ENCODE measurements around the gene WDFY4.

WDFY4 gene

DNA sequence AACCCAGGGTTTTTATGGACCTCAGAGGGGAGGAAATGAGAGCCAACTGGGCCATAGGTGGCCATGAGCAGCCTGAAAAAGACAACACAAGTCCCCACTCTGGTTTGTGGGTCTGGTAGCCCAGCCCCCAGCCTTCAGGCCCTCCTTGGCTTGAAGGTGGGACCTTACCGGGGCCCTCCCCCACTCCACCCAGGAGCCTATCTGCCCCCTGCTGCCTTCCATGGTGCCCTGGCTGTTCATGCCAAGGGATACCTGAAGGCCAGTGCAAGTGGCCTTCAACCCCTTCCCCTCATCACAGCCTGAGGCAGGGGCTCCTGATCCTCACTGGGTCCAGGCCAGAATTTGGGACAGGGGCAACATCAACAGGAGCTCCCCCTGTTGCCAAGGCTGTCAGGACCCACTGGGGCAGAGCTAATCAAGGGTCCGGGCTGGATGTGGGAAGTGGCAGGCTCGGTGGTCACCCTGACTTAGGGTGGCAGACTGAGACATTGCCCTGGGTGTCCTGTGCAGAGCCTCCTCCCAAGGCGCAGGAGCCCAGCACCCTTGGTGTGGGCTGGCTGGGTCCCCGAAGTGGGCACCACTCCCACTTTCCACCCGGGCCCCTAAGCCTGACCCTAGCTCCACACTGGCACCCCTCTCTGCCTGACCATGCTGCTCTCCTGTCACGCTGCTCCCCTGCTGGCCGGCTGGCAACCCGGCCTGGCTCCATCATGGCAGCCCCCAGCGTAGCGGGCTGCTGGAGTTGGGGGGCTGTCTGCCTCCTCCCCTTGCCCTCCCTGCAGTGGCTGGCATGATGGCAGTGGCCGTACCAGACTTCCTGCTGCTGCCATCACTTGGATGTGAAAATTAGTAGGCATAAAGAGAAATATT lies 6.4 kb downstream of the WDFY4 start:
- no peak for DNase-seq

DNA sequence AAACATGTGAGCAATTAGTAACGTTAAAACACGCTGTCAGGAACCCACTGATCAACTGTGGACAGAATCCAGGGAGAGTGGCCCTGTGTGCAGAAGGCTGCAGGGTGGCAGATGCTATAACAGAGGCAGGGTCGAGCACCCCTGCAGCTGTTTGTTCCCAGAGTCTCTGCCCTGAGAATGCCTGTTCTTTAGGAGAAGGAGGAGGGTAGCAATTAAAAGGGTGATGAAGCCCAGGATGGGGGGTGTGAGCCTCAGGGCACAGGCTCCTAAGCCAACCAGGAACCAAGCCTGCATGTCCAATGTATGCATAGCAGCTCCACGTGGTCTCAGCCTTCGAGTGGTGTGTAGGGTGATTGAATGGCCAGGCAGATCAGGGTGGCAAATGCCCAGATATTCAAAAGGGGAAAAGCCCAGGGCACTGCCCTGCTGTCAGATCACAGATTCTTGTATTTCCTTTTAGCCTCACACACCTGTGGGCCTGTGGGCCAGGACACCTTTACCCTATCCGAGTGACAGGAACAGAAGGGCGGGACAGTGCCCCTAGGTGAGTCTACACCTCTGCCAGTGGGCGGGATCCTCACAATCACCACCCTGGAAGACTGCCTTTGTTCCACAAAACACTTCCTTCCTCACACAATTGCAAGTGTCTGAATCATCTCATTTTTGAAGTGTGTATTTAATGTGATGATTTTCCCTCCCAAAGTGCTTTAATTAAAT lies 7.3 kb downstream of the WDFY4 start:
- DNase-seq, result no peak

DNA sequence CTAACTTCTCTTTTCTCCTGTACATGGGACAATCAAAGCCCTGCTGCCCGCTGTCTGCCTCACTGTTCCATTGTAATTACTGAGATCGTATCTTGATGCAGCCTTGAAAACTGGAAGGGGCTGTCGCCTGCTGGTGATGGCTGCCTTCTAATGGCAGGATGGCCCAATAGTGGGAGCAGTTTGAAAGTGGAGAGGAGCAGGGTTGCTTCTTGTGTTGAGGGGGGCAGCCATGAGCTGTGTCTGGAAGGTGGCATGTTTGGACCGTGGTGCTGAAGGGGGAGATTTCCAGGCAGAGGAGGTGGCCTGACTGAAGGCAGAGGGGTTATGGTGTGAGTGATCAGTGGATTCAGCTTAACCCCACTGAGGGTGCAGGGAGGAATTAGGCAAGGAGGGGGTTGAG lies 8.1 kb downstream of the WDFY4 start:
- no peak for DNase-seq

DNA sequence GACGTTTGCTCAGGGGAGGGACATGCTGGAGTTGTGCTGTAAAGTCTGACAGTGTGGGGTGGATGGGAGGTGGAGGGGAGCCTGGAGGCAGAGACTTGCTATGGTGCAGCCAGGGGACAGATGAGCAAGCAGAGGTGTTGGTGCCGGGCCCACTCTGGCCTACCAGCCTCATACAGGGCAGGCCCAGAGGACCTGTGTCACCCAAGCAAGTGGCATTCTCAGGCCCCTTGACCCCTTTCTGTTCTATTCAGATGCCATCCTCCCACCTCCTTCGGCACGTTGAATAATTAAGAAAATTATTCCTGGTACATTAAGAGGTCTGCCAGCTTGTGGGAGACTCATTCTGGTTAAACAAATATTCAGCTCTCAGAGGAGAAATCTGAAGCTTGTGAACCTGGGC lies 8.5 kb downstream of the WDFY4 start:
- no peak for DNase-seq

DNA sequence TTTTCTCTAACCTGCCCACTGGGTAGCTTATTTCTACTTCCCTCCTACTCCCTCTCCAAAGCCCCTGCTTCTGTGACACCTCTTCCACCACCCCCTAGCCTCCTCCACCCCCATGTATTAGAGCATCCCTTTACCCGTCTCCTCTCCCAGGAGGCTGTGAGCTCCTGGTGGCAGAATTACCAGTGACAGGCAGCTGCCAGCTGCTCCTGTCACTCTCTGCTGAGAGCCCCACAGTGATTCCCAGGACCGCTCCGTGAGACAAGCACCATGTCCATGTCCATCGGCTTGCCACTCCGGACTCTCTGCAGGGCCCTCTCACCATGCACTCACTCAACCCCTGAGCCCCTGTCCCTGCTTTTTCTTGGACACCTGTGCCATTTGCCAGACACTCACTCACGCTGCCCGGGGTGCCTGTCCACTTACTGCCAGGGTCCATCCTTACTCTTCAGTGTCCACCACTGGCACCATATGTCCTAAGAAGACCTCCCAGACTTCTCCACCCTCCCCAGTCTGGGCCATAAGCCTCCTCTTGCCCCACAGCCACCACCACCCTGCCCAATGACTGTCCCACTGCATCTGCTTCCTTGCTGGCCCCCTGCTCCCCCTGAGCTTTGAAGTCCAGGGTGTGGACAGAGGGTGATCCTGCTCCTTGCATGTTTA lies 9.8 kb downstream of the WDFY4 start:
- no peak for DNase-seq

DNA sequence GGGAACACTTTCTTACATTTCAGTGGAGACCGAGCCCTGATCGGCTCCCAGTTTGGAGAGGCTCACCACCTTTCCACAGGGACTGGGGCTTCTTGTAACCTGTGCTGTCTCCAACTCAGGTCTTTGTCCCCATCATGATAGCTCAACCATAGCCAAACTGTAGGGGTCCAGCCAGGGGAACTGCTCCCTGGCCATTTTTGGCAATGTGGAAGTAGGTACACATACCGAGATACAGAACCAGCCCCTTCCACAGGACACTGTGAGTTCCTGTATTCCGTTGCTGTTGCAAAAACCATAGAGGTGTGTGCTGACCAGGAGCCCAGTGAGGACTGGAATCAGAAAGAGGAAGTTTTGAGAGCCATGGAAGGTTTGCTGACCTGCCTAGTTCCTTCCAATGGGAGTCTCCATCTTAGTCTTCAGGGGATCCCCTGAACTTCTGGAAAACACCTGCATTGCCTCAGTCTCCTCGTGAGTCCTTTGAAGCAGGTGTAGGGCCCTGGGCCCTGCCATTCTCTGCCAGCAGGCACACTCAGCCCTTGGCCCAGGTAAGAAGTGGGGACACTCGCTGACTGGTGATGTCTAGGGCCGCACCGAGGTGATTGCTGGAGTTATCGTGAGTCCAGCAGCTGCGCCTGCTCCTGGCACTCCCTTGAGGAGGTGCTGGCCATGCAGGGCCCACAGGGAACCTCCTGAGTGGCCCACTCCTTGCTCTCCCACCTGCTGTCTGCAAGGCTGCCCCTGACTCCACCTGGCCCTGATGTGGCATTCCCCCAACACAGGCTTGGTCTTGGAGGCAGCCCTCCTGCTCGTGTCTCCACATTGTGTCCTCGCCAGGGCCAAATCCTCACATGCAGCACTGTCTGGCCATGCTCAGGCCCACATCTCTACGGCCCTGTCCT lies 11.2 kb downstream of the WDFY4 start:
- no peak for DNase-seq

DNA sequence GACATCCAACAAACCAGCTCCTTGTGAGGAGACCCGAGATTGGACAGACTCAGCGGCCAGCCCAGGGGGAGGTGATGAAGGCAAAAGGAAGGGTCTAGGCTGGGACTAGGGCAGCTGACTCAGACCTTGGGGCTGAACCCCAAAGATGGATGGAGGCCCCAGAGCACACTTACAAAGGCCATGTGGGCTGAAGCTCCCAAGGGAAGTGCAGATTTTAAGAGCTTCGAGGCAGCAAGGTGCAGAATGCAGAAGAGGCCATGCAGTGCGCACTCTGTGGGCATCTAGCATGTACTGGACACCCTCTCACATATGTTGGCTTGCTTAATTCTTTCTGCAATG lies 11.8 kb downstream of the WDFY4 start:
- DNase-seq, result no peak

DNA sequence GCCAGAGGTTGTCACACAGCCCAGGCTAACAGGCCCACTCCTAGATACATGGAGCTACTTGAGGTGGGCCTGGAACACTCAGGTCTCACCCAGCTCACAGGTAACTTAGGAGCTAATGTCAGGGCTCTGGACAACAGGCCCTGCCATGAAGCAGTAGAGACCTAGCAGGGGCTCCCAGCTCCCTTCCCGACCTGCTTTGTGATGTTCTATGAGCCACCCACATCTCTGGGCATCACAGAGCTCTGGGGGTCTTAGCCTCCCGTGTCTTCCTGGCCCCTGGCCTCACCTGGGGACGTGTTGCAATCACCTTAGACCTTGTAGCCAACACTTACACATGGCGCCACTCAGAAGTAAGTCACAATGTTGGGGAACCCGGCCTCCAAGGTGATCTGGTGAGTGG lies 12.4 kb downstream of the WDFY4 start:
- no peak for DNase-seq

DNA sequence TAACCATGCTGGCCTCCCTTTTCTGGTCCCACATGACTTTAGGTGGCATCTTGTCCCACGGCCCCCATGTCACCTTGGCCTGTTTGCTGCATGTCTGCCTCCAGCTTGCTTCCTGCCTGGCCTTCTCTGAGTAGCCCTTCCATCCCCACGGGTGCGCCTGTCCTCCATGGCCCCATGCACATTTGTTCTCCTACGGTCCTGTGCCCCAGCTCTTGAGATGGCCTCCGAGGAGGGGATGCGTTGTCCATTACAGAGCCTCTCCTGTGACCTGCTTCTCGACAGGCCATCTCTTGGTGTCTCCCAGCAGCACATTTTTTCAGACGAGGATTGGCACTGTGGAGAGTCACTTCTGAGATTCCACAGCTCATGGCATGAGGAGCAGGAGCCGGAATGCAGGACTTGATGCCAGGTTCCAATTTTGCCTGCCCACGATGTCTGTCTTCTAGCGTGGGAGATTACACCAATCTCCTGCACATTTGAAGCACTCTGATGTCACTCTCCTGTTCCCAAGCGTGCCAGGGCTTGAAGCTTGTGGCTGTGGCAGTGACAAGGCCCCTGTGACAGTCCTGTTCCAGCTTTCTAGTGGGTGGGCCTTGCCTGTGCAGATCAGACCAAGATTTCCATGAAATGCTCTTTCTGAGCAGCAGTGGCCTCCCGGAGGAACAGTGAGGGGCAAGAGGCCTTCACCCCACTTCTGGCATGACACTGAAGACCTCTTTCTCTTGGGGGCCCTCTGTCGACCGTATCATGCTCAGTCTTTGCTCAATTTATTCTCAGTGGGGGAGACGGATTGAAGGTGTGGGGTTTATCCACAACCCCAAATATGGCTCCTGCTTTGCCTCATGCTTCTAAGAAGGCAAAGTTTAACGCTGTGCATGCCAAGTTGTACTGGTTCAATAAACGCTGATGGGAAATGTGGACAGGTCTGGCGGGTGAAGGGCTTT lies 13.4 kb downstream of the WDFY4 start:
- no peak for DNase-seq

DNA sequence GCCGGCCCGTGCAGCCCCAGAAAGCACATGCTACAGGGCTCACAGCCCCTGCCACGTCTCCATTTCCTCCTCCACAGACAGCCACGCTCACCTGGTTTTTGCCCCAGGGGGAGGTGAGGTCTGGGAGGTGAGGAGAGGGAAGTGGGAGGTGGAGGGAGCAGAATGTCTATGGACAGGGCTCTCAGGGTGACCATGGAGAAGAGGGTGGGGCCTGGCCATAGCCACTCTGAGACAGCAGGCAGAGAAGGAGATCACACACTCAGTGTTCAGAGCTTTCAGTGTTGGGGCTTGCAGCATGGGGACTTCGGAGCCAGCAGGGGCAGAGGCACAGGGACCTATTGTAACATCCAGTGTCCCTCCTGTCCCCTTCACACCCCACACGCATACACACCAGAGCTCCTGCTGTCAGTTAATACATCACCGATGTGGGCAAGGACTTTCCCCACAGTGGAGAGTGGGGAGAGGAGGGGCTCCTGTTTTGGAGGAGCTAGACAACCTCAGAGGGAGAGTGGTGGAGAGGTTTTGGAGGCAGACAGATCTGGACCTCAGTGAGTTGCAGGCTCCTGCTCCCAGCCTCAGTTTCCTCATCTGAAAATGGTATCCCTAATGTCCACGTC lies 14.4 kb downstream of the WDFY4 start:
- no peak for DNase-seq

DNA sequence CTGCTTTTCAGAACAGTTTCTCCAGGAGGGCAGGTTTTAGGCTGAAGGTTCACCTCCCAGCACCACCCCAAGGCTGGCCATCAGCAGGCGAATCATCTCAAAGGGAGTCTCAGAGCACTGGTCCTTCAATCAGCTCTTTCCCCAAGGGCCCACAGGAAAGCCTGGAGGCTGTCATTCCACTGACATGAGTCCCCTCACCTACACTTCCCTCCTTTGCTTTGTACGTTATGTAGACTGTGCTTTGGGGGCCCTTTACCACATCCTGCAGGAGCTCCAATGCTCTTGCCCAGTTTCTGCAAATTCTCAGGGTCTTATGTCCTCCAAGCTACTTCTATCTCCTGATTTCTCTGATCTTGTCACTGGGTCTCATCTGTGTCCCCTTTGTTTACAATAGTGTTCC lies 15.4 kb downstream of the WDFY4 start:
- DNase-seq, result no peak

DNA sequence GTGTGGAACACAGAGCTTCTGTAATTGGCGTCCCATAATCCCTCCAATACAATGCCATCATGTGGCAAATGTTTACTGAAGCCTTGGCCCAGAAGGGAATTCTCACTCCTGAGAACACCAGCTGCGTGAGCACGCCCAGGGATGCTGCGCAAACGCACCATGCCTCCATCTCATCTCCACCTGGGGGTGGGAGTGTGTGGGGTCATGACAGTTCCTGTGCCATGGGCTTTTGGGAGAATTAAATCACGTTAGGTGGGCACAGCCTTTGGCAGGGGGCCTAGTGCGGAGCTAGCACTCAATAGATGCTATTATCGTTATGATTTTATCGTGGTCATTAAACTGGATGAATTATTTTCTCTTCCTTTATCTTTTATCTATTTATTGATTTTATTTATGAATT lies 15.8 kb downstream of the WDFY4 start:
- DNase-seq, result no peak

DNA sequence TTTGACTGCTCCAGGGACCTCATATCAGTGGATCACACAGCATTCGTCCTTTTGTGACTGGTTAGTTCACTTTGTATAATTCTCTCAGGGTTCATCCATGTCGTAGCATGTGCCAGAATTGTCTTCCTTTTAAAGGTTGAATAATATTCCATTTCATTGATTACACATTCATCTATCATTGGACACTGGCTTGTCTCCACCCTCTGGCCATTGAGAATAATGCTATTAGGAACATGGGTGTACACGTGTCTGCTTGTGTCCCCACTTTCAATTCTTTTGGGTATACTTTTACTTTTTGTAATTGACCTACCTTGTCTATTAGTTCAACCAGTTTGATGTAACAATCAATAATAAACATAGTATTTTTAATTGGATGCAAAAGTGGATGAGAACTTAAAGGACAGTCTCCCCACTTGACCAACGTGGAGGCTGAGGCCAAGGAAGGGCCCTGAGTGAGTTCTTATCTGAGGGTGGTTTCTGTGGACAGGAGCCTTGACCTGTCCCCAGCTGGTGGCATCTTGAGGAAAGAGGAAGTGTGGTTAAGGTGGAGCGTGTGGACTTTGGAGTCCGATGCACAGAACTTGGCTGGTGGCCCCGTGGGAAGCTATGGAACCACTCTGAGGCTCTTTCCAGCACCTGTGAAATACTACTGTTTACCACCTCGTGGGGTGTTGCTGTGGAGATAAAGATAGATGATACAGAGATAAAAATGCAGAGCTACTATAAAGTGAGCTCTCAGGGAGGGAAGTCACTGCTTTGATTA lies 16.6 kb downstream of the WDFY4 start:
- no peak for DNase-seq

DNA sequence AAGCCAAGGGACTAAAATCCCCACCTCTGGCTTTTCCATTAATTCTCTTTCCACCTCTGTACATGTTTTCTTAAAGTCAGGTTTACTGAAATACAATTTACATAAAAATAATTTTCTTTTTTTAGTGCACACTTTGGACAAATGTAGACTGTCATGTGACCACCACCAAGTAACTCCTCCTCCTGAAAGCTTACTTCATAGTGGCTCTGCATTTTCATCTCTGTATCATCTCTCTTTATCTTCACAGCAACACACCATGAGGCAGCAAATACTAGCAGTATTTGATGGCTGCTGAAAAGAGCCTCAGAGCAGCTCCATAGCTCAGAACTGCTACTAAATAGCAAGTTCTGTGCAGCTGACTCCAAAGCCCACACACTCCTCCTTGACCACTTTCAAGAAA lies 17.3 kb downstream of the WDFY4 start:
- DNase-seq, result no peak

DNA sequence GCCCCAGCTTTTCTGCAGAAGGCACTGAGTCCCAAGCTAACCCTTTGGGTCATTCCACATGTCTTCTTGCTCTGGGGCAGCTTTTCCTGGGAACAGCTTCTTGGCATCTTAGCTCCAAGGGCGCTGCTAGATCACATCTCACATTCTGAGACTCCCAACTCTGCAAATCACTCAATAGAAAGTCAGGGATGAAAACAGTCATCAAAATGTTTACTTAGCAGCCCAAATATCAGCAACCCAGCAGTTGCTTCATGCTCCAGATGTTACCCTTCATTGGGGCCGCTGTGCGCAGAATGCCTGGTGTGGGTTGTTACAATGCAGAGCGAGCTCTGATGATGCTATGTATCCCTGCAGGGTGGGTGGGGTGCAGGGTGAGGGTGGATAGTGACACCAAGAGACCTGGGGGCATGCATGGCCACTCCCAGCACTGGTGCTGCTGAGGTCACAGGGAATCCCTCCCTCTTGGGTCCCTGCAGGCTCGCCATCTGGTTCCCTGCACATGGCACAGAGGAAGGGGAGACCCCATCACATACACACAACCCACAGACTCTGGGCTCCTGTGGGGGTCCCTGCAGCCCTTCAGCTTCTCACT lies 19.0 kb downstream of the WDFY4 start:
- no peak for DNase-seq

DNA sequence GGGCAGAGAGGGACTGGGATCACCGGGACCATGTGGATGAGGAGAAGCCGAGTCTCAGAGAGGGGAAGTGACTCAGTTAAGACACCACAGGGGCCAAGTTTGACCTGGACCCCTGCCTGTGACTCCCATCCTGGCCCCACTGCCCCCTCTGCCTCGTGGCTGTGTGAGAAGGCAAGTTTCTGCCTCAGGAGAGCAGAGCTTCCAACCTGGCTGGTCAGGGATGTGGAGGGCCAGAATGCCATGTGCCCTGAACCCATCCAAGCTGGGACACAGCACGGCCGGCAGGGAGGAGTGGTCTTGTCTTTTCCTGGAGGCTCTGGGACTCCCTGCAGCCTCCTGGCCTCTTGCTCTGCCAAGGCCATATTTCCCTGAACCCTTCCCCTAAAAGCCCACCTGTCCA lies 19.5 kb downstream of the WDFY4 start:
- no peak for DNase-seq

DNA sequence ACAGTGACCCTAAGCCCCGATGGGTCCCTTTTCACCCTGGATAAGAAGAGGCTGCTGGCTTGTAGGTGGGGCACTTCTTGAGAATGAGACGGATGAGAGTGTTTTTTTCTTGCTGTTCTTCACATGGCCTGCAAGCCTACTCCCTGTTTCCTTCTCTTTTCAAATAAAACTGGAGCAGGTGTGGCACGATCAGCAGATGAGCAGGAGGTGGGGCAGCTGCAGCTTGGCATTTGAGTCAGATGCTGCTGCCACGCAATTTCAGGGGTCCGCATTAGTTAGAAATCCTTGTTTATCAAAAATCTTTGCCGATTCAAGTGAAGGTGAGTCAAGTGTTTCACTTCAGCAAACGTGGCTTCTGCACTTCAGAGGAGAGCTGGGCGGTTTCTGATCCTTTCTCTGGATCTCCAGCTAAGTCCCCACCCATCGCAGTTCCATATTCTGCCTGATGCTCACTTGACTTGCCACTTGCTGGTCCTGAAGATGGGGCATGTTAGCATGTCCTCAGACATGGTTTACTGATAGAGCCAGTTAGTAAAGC lies 20.8 kb downstream of the WDFY4 start:
- no peak for DNase-seq

DNA sequence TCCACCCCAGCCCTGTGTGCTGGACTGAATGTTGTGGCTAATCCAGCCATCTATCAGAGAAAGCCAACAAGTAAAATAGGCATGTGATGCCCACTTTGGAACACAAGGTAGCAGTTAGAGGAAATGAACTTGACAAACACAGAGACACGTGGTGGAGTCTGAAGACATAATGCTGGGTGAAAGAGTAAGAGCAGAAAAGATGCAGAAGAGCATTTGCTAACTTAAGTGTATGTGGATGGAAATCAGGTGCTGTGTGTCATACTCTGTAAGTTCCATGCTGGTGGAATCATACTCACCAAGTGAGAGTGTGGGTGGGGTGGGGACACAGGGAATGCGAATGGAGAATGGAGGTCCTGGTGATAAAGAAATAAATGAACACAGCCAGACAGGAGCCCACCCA lies 22.8 kb downstream of the WDFY4 start:
- no peak for DNase-seq

DNA sequence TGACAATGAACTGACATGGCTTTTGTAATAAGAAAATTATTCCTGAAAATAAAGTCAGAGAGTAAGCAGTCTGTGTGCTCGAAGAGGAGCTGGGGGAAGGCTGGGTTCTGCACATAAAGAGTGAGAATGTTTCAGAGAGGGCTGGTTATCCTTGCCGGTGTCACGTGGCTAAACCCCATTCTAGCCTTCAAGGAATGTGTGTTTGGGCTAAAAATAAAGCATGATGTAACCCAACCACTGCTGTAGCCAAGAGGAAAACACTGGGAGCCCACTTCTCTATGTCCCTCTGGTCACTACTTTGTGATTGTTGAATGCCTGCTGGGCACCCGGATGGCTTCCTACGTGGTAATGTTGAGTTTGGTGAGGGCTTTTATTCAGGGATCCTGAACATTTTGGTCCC lies 23.5 kb downstream of the WDFY4 start:
- no peak for DNase-seq
